ENCODE results near the gene DLX2. TPM values are rescaled to one million over a fixed set of nuclear protein-coding genes. Genes with fewer than 3 reads are reported as not detected.

Gene DLX2
- total and polyA plus RNA-seq, 2 donors (not counting 3 experiments of a cell fraction or from before 2014, with no cell fraction given), result not detected

DNA sequence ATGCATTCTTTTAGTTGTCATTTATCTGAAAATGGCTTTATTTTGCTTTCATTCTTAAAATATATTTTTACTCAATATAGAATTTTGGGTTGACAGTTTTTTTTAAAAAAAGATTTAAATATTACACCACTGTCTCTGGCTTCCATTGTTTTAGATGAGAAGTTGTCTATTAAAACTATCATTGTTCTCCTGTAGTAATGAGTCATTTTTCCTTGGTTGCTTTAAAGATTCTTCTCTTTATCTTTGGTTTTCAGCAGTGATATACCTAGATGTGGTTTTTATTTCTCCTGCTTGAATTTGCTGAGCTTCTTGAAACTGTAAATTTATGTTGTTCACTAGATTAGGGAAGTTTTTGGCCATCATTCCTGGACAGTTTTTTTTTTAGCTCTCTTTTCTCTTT lies 26.7 kb upstream of the DLX2 start:
- intact Hi-C loops (cut with micrococcal nuclease), result no loop called here
- Histone ChIP-seq H4K20me1 (replicated peaks; ENCODE audit: control insufficient read depth, extremely low read depth, insufficient read depth, low read length) (no peaks in the 10 kb centered on the region), H3K9ac (replicated peaks; ENCODE audit: extremely low read depth, insufficient read depth, low read length) (no peak overlapping the region), H3K4me2 (ENCODE audit: insufficient read depth, low read length) (no peak overlapping the region), H3K9me1 (replicated peaks; ENCODE audit: control insufficient read depth, extremely low read depth, insufficient read depth, low read length) (no peaks in the 10 kb centered on the region), H3K9me3 (replicated peaks; ENCODE audit: control insufficient read depth, insufficient read depth, low read length) (no peaks in the 10 kb centered on the region), H3K4me3 (replicated peaks in 1 of 3; ENCODE audit: insufficient read depth in 1 of 3, low read depth in 1 of 3, low read length in 3 of 3) (no peak overlapping the region), H3K4me1 (ENCODE audit: control insufficient read depth, extremely low read depth, insufficient read depth, low read length) (no peaks in the 10 kb centered on the region), H3K79me2 (ENCODE audit: control insufficient read depth, insufficient read depth, low read length) (no peaks in the 10 kb centered on the region), H3K27ac (ENCODE audit: insufficient read depth, low read depth, low read length) (no peak overlapping the region), H3K27me3 (ENCODE audit: control insufficient read depth in 2 of 2, insufficient read depth in 2 of 2, low read length in 2 of 2) (peaks cover 0 to 1% of the 10 kb centered on the region in 2 experiments), H2AFZ (ENCODE audit: low read depth, low read length) (no peak overlapping the region), H3K36me3 (ENCODE audit: control insufficient read depth in 2 of 2, extremely low read depth in 1 of 2, insufficient read depth in 2 of 2, low read length in 2 of 2) (no peaks in the 10 kb centered on the region)
- ChIA-PET POLR2A (no interaction called here), CTCF (interaction anchor here (0.5 to 1.9 kb wide), 13 partner anchors 11 to 556 kb away, joined by 3 to 5 read pairs (median 3); no protein-coding TSS in a partner anchor)
- dilution Hi-C loops (cut with MboI; ENCODE audit: extremely low pct_ligation_motif_present, low sequenced_read_pairs), result no loop called here
- BruUV-seq (replicated peaks), result no TSS peak
- TF ChIP-seq POLR2A (IDR thresholded peaks at IDR 0.05; ENCODE audit: low read depth, low read length) (no peak), JUN (IDR thresholded peaks at IDR 0.05; ENCODE audit: borderline replicate concordance, insufficient read depth, insufficient read length, low read depth) (no peak), MYC (IDR thresholded peaks at IDR 0.05; ENCODE audit: low read depth, low read length) (no peak), POLR2AphosphoS5 (IDR thresholded peaks at IDR 0.05; ENCODE audit: insufficient read depth, low read depth, low read length) (no peak), EZH2 (IDR thresholded peaks at IDR 0.05; ENCODE audit: borderline replicate concordance, low read depth, low read length, severe bottlenecking) (no peak), FOS (IDR thresholded peaks at IDR 0.05; ENCODE audit: borderline replicate concordance, insufficient read depth, low read length) (no peak), GATA2 (IDR thresholded peaks at IDR 0.05; ENCODE audit: insufficient read depth, insufficient read length, low read depth, low read length) (no peak)
- TF ChIP-seq, protein P1, sequence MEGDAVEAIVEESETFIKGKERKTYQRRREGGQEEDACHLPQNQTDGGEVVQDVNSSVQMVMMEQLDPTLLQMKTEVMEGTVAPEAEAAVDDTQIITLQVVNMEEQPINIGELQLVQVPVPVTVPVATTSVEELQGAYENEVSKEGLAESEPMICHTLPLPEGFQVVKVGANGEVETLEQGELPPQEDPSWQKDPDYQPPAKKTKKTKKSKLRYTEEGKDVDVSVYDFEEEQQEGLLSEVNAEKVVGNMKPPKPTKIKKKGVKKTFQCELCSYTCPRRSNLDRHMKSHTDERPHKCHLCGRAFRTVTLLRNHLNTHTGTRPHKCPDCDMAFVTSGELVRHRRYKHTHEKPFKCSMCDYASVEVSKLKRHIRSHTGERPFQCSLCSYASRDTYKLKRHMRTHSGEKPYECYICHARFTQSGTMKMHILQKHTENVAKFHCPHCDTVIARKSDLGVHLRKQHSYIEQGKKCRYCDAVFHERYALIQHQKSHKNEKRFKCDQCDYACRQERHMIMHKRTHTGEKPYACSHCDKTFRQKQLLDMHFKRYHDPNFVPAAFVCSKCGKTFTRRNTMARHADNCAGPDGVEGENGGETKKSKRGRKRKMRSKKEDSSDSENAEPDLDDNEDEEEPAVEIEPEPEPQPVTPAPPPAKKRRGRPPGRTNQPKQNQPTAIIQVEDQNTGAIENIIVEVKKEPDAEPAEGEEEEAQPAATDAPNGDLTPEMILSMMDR (IDR thresholded peaks at IDR 0.05; ENCODE audit: extremely low read depth in 1 of 2, insufficient read depth in 1 of 2, low read depth in 1 of 2, low read length in 2 of 2), result no peak
- TF ChIP-seq, protein P2, sequence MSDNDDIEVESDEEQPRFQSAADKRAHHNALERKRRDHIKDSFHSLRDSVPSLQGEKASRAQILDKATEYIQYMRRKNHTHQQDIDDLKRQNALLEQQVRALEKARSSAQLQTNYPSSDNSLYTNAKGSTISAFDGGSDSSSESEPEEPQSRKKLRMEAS (IDR thresholded peaks at IDR 0.05; ENCODE audit: insufficient read depth, insufficient read length), result no peak
- FAIRE-seq (no peak), DNase-seq (ENCODE audit: low read depth, low spot score) (no peak)
